ENCODE results near the gene MGST2. TPM values are rescaled to one million over a fixed set of nuclear protein-coding genes. Genes with fewer than 3 reads are reported as not detected.
A peak's percentile ranks its signal among the peaks of the same experiment; 100 is the strongest.

Gene MGST2
- total RNA-seq, 2 experiments from 2014 or later: 8.7 to 10.1 TPM

GRCh38 chr4:139663561-139664138 lies 2.0 kb upstream of the MGST2 start:
- Mint-ChIP-seq H3K4me3 (no peak overlapping the region), H3K27me3 (no peaks in the 10 kb centered on the region), H3K9me3 (no peaks in the 10 kb centered on the region), H3K4me1 (ENCODE audit: low read depth) (peaks cover 22% of the 10 kb centered on the region), H3K36me3 (no peaks in the 10 kb centered on the region), H3K27ac (no peak overlapping the region)
- ChIA-PET POLR2A (no interaction called here), CTCF (interaction anchor here (1.1 kb wide), 1 partner anchor 61 kb away, joined by 3 read pairs; no protein-coding TSS in a partner anchor)
- DNase-seq: no peak
- intact Hi-C loops (cut with micrococcal nuclease): no loop called here

GRCh38 chr4:139664442-139664841 lies 1.2 kb upstream of the MGST2 start:
- intact Hi-C loops (cut with micrococcal nuclease): no loop called here
- Mint-ChIP-seq H3K4me3 (no peak overlapping the region), H3K9me3 (no peaks in the 10 kb centered on the region), H3K27me3 (no peaks in the 10 kb centered on the region), H3K27ac (no peak overlapping the region), H3K36me3 (no peaks in the 10 kb centered on the region), H3K4me1 (ENCODE audit: low read depth) (peaks cover 18% of the 10 kb centered on the region)
- POLR2A ChIA-PET: no interaction called here
- CTCF ChIA-PET: interaction anchor here (1.1 to 4.1 kb wide), 3 partner anchors 7 to 62 kb away, joined by 3 to 23 read pairs (median 5); no protein-coding TSS in a partner anchor
- DNase-seq: no peak

- POLR2A ChIA-PET: no interaction called here
- intact Hi-C loops (cut with micrococcal nuclease): loop anchor here (1.0 kb wide), 1 partner anchor 8 kb away; no protein-coding TSS in a partner anchor
- peaks cover 18% of the 10 kb centered on the region for H3K4me1 Mint-ChIP-seq (ENCODE audit: low read depth)
These were observed 435 bp upstream of the MGST2 start for GRCh38 chr4:139665079-139665689.

GRCh38 chr4:139666735-139667281 lies 1.2 kb downstream of the MGST2 start:
- no peaks in the 10 kb centered on the region for H3K27me3 Mint-ChIP-seq
- CTCF ChIA-PET: interaction anchor here (0.9 to 4.1 kb wide), 5 partner anchors 10 to 113 kb away, joined by 3 to 23 read pairs (median 6); no protein-coding TSS in a partner anchor

More at GRCh38 chr4:139665079-139665689, 435 bp upstream of the MGST2 start:
- no peaks in the 10 kb centered on the region for H3K27me3 Mint-ChIP-seq
- H3K4me3 Mint-ChIP-seq: peak overlapping the region; percentile 80
- no peaks in the 10 kb centered on the region for H3K36me3 Mint-ChIP-seq
- DNase-seq: no peak
- CTCF ChIA-PET: interaction anchor here (1.1 to 4.1 kb wide), 2 partner anchors 8 to 12 kb away, joined by 5 to 23 read pairs; no protein-coding TSS in a partner anchor
- H3K9me3 Mint-ChIP-seq: no peaks in the 10 kb centered on the region
- H3K27ac Mint-ChIP-seq: peak overlapping the region; percentile 40

GRCh38 chr4:139668036-139668435 lies 2.4 kb downstream of the MGST2 start:
- intact Hi-C loops (cut with micrococcal nuclease): no loop called here
- Mint-ChIP-seq H3K27ac (no peak overlapping the region), H3K9me3 (no peaks in the 10 kb centered on the region), H3K27me3 (no peaks in the 10 kb centered on the region), H3K36me3 (no peaks in the 10 kb centered on the region), H3K4me1 (ENCODE audit: low read depth) (peaks cover 15% of the 10 kb centered on the region), H3K4me3 (no peak overlapping the region)
- ChIA-PET POLR2A (no interaction called here), CTCF (interaction anchor here (4.1 kb wide), 1 partner anchor 11 kb away, joined by 23 read pairs; no protein-coding TSS in a partner anchor)
- no peak for DNase-seq

More at GRCh38 chr4:139666735-139667281, 1.2 kb downstream of the MGST2 start:
- H3K4me3 Mint-ChIP-seq: peak overlapping the region; percentile 80
- no peaks in the 10 kb centered on the region for H3K9me3 Mint-ChIP-seq
- intact Hi-C loops (cut with micrococcal nuclease): no loop called here
- H3K27ac Mint-ChIP-seq: no peak overlapping the region
- no peak for DNase-seq
- peaks cover 15% of the 10 kb centered on the region for H3K4me1 Mint-ChIP-seq (ENCODE audit: low read depth)
- H3K36me3 Mint-ChIP-seq: no peaks in the 10 kb centered on the region
- POLR2A ChIA-PET: interaction anchor here (1.4 kb wide), 1 partner anchor 9 kb away, joined by 6 read pairs; no protein-coding TSS in a partner anchor

GRCh38 chr4:139668658-139669201 lies 3.1 kb downstream of the MGST2 start:
- ChIA-PET CTCF (interaction anchor here (1.0 to 4.1 kb wide), 3 partner anchors 12 to 17 kb away, joined by 4 to 23 read pairs (median 10); no protein-coding TSS in a partner anchor), POLR2A (no interaction called here)
- Mint-ChIP-seq H3K27me3 (no peaks in the 10 kb centered on the region), H3K27ac (no peak overlapping the region), H3K9me3 (no peaks in the 10 kb centered on the region), H3K4me3 (no peak overlapping the region), H3K36me3 (no peaks in the 10 kb centered on the region), H3K4me1 (ENCODE audit: low read depth) (peaks cover 15% of the 10 kb centered on the region)
- intact Hi-C loops (cut with micrococcal nuclease): no loop called here
- DNase-seq: no peak

GRCh38 chr4:139669335-139669734 lies 3.7 kb downstream of the MGST2 start:
- POLR2A ChIA-PET: no interaction called here
- intact Hi-C loops (cut with micrococcal nuclease): no loop called here

GRCh38 chr4:139669890-139670289 lies 4.3 kb downstream of the MGST2 start:
- CTCF ChIA-PET: interaction anchor here (1.0 to 2.5 kb wide), 2 partner anchors 13 to 18 kb away, joined by 4 to 10 read pairs; no protein-coding TSS in a partner anchor
- no peak overlapping the region for H3K4me3 Mint-ChIP-seq

More at GRCh38 chr4:139669335-139669734, 3.7 kb downstream of the MGST2 start:
- no peak for DNase-seq
- H3K9me3 Mint-ChIP-seq: no peaks in the 10 kb centered on the region
- H3K4me3 Mint-ChIP-seq: no peak overlapping the region
- H3K4me1 Mint-ChIP-seq (ENCODE audit: low read depth): peaks cover 15% of the 10 kb centered on the region
- H3K36me3 Mint-ChIP-seq: no peaks in the 10 kb centered on the region
- CTCF ChIA-PET: interaction anchor here (1.0 to 2.5 kb wide), 2 partner anchors 12 to 17 kb away, joined by 4 to 10 read pairs; no protein-coding TSS in a partner anchor
- no peaks in the 10 kb centered on the region for H3K27me3 Mint-ChIP-seq
- H3K27ac Mint-ChIP-seq: no peak overlapping the region

GRCh38 chr4:139670775-139671174 lies 5.2 kb downstream of the MGST2 start:
- H3K36me3 Mint-ChIP-seq: no peaks in the 10 kb centered on the region
- DNase-seq: no peak
- no peaks in the 10 kb centered on the region for H3K9me3 Mint-ChIP-seq
- no peak overlapping the region for H3K4me3 Mint-ChIP-seq
- CTCF ChIA-PET: interaction anchor here (2.5 kb wide), 1 partner anchor 19 kb away, joined by 10 read pairs; no protein-coding TSS in a partner anchor
- POLR2A ChIA-PET: no interaction called here
- no peak overlapping the region for H3K27ac Mint-ChIP-seq
- H3K4me1 Mint-ChIP-seq (ENCODE audit: low read depth): peaks cover 8% of the 10 kb centered on the region
- H3K27me3 Mint-ChIP-seq: no peaks in the 10 kb centered on the region
- intact Hi-C loops (cut with micrococcal nuclease): no loop called here

More at GRCh38 chr4:139669890-139670289, 4.3 kb downstream of the MGST2 start:
- Mint-ChIP-seq H3K27ac (no peak overlapping the region), H3K4me1 (ENCODE audit: low read depth) (peaks cover 15% of the 10 kb centered on the region), H3K36me3 (no peaks in the 10 kb centered on the region), H3K27me3 (no peaks in the 10 kb centered on the region), H3K9me3 (no peaks in the 10 kb centered on the region)
- DNase-seq: no peak
- POLR2A ChIA-PET: no interaction called here
- intact Hi-C loops (cut with micrococcal nuclease): no loop called here

- Mint-ChIP-seq H3K9me3 (no peaks in the 10 kb centered on the region), H3K36me3 (no peaks in the 10 kb centered on the region), H3K27me3 (no peaks in the 10 kb centered on the region), H3K27ac (no peak overlapping the region), H3K4me3 (no peak overlapping the region), H3K4me1 (ENCODE audit: low read depth) (no peaks in the 10 kb centered on the region)
- intact Hi-C loops (cut with micrococcal nuclease): no loop called here
- POLR2A ChIA-PET: interaction anchor here (0.6 kb wide), 1 partner anchor 72 kb away, joined by 3 read pairs; no protein-coding TSS in a partner anchor
- no peak for DNase-seq
- CTCF ChIA-PET: interaction anchor here (2.5 kb wide), 1 partner anchor 15 kb away, joined by 10 read pairs; no protein-coding TSS in a partner anchor
These were observed 6.6 kb downstream of the MGST2 start for GRCh38 chr4:139672215-139672614.

GRCh38 chr4:139672732-139673131 lies 7.1 kb downstream of the MGST2 start:
- ChIA-PET CTCF (interaction anchor here (2.5 kb wide), 1 partner anchor 15 kb away, joined by 10 read pairs; no protein-coding TSS in a partner anchor), POLR2A (interaction anchor here (0.6 kb wide), 1 partner anchor 73 kb away, joined by 3 read pairs; no protein-coding TSS in a partner anchor)
- DNase-seq: no peak
- Mint-ChIP-seq H3K27me3 (no peaks in the 10 kb centered on the region), H3K4me1 (ENCODE audit: low read depth) (no peaks in the 10 kb centered on the region), H3K27ac (no peak overlapping the region), H3K36me3 (no peaks in the 10 kb centered on the region), H3K4me3 (no peak overlapping the region), H3K9me3 (no peaks in the 10 kb centered on the region)
- intact Hi-C loops (cut with micrococcal nuclease): no loop called here

Measured in activated CD4-positive, alpha-beta memory T cell treated with anti-CD3 and anti-CD28 coated beads for 36 hours (primary cell).